HepG2 (cell line): ENCODE data around the gene MORN1. TPM values are rescaled to one million over a fixed set of nuclear protein-coding genes. Genes with fewer than 3 reads are reported as not detected.

ENCODE experiments used
- CHCHD3 ChIP-seq: sonication (generic); formaldehyde crosslinking; IDR thresholded peaks from 2 replicates; pipeline ENCODE4 v1.8.0; 2022; ENCODE audit warnings: mild to moderate bottlenecking, missing genetic modification reagents, moderate library complexity
- FOSL2 ChIP-seq: sonication (generic); formaldehyde crosslinking; IDR thresholded peaks from 2 replicates; pipeline ENCODE4 v1.4.0; 2020; ENCODE audit warnings: missing genetic modification reagents
- MED8 ChIP-seq: sonication (generic); formaldehyde crosslinking; IDR thresholded peaks from 2 replicates; pipeline ENCODE4 v1.8.1; 2023; ENCODE audit warnings: mild to moderate bottlenecking, missing genetic modification reagents; ENCODE audit not compliant: insufficient replicate concordance
- PATZ1 ChIP-seq: sonication (generic); formaldehyde crosslinking; IDR thresholded peaks from 2 replicates; pipeline ENCODE4 v1.4.0; 2020; ENCODE audit warnings: missing genetic modification reagents
- ZNF180 ChIP-seq: sonication (generic); formaldehyde crosslinking; IDR thresholded peaks from 2 replicates; pipeline ENCODE4 v1.4.0; 2020; ENCODE audit warnings: low read depth, missing genetic modification reagents, borderline replicate concordance
- polyA plus RNA-seq, 8 experiments: library from polyadenylated mRNA; depleted of rRNA in 3 of 8; stranded (reverse) in 7 of 8; unstranded in 1 of 8; fragments of >200 nt; fragmentation: Illumina TruSeq in 4 of 8; extraction: Trizol in 4 of 8; gene quantifications; 2 replicates each; pipeline versions ENCODE4 v1.2.1 to v1.2.3, GENCODE V29; 2011 to 2016; ENCODE audit warnings: low read depth in 4 of 8, missing spikeins in 1 of 8, mixed read lengths in 1 of 8; ENCODE audit not compliant: insufficient read depth in 1 of 8
- total RNA-seq, 5 experiments: library from RNA; depleted of rRNA; stranded (reverse); fragments of >200 nt; fragmentation: Illumina TruSeq; extraction: Trizol; gene quantifications; 2 replicates each; pipeline ENCODE4 v1.2.3, GENCODE V29; 2016; ENCODE audit warnings: low read depth in 1 of 5
- TF ChIP-seq, protein P1 (sequence below): IDR thresholded peaks from 2 replicates; pipeline ENCODE4 v1.6.1; 2016
- TF ChIP-seq, protein P2 (sequence below): sonication (generic); formaldehyde crosslinking; IDR thresholded peaks from 2 replicates; pipeline ENCODE4 v1.5.0; 2020; ENCODE audit warnings: mild to moderate bottlenecking, missing genetic modification reagents, moderate library complexity

MORN1 gene
- total and polyA plus RNA-seq, 2 of the 13 experiments (the other 11 are each of a cell fraction or from before 2014, with no cell fraction given), result 3.1 to 6.5 TPM

GRCh38 chr1:2330519-2331199, 60.7 kb downstream of the MORN1 start (continued):
- no peak for TF ChIP-seq ZNF180 (CRISPR knock-in tag)
- TF ChIP-seq, protein P1, sequence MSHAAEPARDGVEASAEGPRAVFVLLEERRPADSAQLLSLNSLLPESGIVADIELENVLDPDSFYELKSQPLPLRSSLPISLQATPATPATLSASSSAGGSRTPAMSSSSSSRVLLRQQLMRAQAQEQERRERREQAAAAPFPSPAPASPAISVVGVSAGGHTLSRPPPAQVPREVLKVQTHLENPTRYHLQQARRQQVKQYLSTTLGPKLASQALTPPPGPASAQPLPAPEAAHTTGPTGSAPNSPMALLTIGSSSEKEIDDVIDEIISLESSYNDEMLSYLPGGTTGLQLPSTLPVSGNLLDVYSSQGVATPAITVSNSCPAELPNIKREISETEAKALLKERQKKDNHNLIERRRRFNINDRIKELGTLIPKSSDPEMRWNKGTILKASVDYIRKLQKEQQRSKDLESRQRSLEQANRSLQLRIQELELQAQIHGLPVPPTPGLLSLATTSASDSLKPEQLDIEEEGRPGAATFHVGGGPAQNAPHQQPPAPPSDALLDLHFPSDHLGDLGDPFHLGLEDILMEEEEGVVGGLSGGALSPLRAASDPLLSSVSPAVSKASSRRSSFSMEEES, result 0 out of 2 replicates have a peak, but pooled peaks have one; percentile 21
- TF ChIP-seq CHCHD3, result no peak
- no peak for TF ChIP-seq MED8 (CRISPR knock-in tag)
- TF ChIP-seq PATZ1, result peak; percentile 76
- TF ChIP-seq FOSL2 (CRISPR knock-in tag), result no peak
- TF ChIP-seq, protein P2, sequence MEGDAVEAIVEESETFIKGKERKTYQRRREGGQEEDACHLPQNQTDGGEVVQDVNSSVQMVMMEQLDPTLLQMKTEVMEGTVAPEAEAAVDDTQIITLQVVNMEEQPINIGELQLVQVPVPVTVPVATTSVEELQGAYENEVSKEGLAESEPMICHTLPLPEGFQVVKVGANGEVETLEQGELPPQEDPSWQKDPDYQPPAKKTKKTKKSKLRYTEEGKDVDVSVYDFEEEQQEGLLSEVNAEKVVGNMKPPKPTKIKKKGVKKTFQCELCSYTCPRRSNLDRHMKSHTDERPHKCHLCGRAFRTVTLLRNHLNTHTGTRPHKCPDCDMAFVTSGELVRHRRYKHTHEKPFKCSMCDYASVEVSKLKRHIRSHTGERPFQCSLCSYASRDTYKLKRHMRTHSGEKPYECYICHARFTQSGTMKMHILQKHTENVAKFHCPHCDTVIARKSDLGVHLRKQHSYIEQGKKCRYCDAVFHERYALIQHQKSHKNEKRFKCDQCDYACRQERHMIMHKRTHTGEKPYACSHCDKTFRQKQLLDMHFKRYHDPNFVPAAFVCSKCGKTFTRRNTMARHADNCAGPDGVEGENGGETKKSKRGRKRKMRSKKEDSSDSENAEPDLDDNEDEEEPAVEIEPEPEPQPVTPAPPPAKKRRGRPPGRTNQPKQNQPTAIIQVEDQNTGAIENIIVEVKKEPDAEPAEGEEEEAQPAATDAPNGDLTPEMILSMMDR (CRISPR knock-in tag), result peak; percentile 24; the same call in 1 of the 2 replicates
